Measurements from ENCODE around the gene BHMT2. TPM values are rescaled to one million over a fixed set of nuclear protein-coding genes. Genes with fewer than 3 reads are reported as not detected.

Gene BHMT2
- polyA plus RNA-seq, 4 donors: 0.45 to 4.1 (median 1.9) TPM

- Histone ChIP-seq H3K4me3 (ENCODE audit: low read depth in 1 of 3, low read length in 3 of 3) (peak overlapping the region in 1 of 3 donors; percentile 27), H3K9me3 (ENCODE audit: control insufficient read depth in 2 of 2, insufficient read depth in 1 of 2, low read depth in 1 of 2, low read length in 1 of 2) (no peaks in the 10 kb centered on the region), H3K27ac (ENCODE audit: low read depth in 1 of 3, low read length in 2 of 3) (peak overlapping the region in 2 of 3 donors; percentile 42 to 66), H3K27me3 (ENCODE audit: control insufficient read depth in 3 of 3, insufficient read depth in 3 of 3, low read length in 3 of 3) (no peaks in the 10 kb centered on the region), H3K4me1 (ENCODE audit: control insufficient read depth in 3 of 3, insufficient read depth in 2 of 3, low read depth in 1 of 3, low read length in 2 of 3) (peaks cover 0 to 10% (median 4%) of the 10 kb centered on the region in 3 donors), H3K36me3 (ENCODE audit: control insufficient read depth in 3 of 3, insufficient read depth in 2 of 3, low read depth in 1 of 3, low read length in 3 of 3) (no peaks in the 10 kb centered on the region)
- DNase-seq (peak; percentile 45 to 80), FAIRE-seq (no peak)
- 4 to 6% (median 5%) methylated on average over 11 of the region's 11 CpGs for WGBS, 3 donors
Measured at GRCh38 chr5:79133657-79134451, 64.3 kb downstream of the BHMT2 start.

GRCh38 chr5:79135790-79136553 lies 66.4 kb downstream of the BHMT2 start:
- peaks cover 0 to 6% of the 10 kb centered on the region in 2 donors for H3K9me3 ChIP-seq (ENCODE audit: control insufficient read depth in 2 of 2, insufficient read depth in 1 of 2, low read depth in 1 of 2, low read length in 1 of 2)
- 80 to 83% (median 82%) methylated on average over 5 of the region's 5 CpGs for WGBS, 3 donors
- FAIRE-seq: no peak
- H3K27ac ChIP-seq (ENCODE audit: low read depth in 1 of 3, low read length in 2 of 3): no peak overlapping the region
- H3K36me3 ChIP-seq (ENCODE audit: control insufficient read depth in 3 of 3, insufficient read depth in 2 of 3, low read depth in 1 of 3, low read length in 3 of 3): no peaks in the 10 kb centered on the region
- DNase-seq: no peak
- no peak overlapping the region for H3K4me3 ChIP-seq (ENCODE audit: low read depth in 1 of 3, low read length in 3 of 3)
- no peaks in the 10 kb centered on the region for H3K27me3 ChIP-seq (ENCODE audit: control insufficient read depth in 3 of 3, insufficient read depth in 3 of 3, low read length in 3 of 3)
- H3K4me1 ChIP-seq (ENCODE audit: control insufficient read depth in 3 of 3, insufficient read depth in 2 of 3, low read depth in 1 of 3, low read length in 2 of 3): peaks cover 0 to 10% (median 4%) of the 10 kb centered on the region in 3 donors

- no peaks in the 10 kb centered on the region for H3K27me3 ChIP-seq (ENCODE audit: control insufficient read depth in 3 of 3, insufficient read depth in 3 of 3, low read length in 3 of 3)
- FAIRE-seq: no peak
Measured at GRCh38 chr5:79136618-79137017, 67.1 kb downstream of the BHMT2 start.

More at GRCh38 chr5:79136618-79137017, 67.1 kb downstream of the BHMT2 start:
- peaks cover 0 to 6% of the 10 kb centered on the region in 2 donors for H3K9me3 ChIP-seq (ENCODE audit: control insufficient read depth in 2 of 2, insufficient read depth in 1 of 2, low read depth in 1 of 2, low read length in 1 of 2)
- H3K4me3 ChIP-seq (ENCODE audit: low read depth in 1 of 3, low read length in 3 of 3): no peak overlapping the region
- peaks cover 0 to 10% (median 4%) of the 10 kb centered on the region in 3 donors for H3K4me1 ChIP-seq (ENCODE audit: control insufficient read depth in 3 of 3, insufficient read depth in 2 of 3, low read depth in 1 of 3, low read length in 2 of 3)
- H3K27ac ChIP-seq (ENCODE audit: low read depth in 1 of 3, low read length in 2 of 3): no peak overlapping the region
- H3K36me3 ChIP-seq (ENCODE audit: control insufficient read depth in 3 of 3, insufficient read depth in 2 of 3, low read depth in 1 of 3, low read length in 3 of 3): no peaks in the 10 kb centered on the region
- WGBS, 3 donors: 51 to 80% (median 70%) methylated on average over 2 of the region's 2 CpGs
- DNase-seq: no peak

Other genes starting within 250 kb of the BHMT2 start
- gene ARSB, start 84.5 kb upstream of the BHMT2 start, polyA plus RNA-seq: 10 to 100 TPM in 1 of 4 donors, 1 to 10 TPM in 1, under 1 TPM in 2; 0.54 to 17.9 (median 1.9) TPM
- 1 to 10 TPM in 1 of 4 donors, under 1 TPM in 1, not detected in 2; 0.24 to 1.9 TPM for gene DMGDH, start 93 bp upstream of the BHMT2 start, polyA plus RNA-seq
- 1 to 10 TPM in 1 of 4 donors, under 1 TPM in 2, not detected in 1; 0.45 to 2.5 (median 0.46) TPM for gene BHMT, start 42.0 kb downstream of the BHMT2 start, polyA plus RNA-seq
- gene JMY, start 166.4 kb downstream of the BHMT2 start, polyA plus RNA-seq: 10 to 100 TPM in 1 of 4 donors, 1 to 10 TPM in 3; 1.6 to 10.3 (median 2.5) TPM

Measured in small intestine (tissue), 7 donors.